ENCODE results near the gene GIMAP6. TPM values are rescaled to one million over a fixed set of nuclear protein-coding genes. Genes with fewer than 3 reads are reported as not detected.

The GIMAP6 gene
- total and polyA plus RNA-seq, 2 of the 4 experiments (the other 2 are of a cell fraction), result not detected

Other genes starting within 250 kb of the GIMAP6 start
- not detected in 2 replicates for gene GIMAP8, start 181.8 kb downstream of the GIMAP6 start, total RNA-seq (2012; rRNA removed)
- not detected in 2 replicates for gene GIMAP8, start 181.8 kb downstream of the GIMAP6 start, polyA plus RNA-seq (2012; rRNA removed)
- not detected in 2 replicates for gene GIMAP7, start 117.5 kb downstream of the GIMAP6 start, total RNA-seq (2012; rRNA removed)
- not detected in 2 replicates for gene GIMAP7, start 117.5 kb downstream of the GIMAP6 start, polyA plus RNA-seq (2012; rRNA removed)
- gene GIMAP4, start 65.0 kb downstream of the GIMAP6 start, total RNA-seq (2012; rRNA removed), result not detected in 2 replicates
- not detected in 2 replicates for gene GIMAP4, start 65.0 kb downstream of the GIMAP6 start, polyA plus RNA-seq (2012; rRNA removed)
- gene GIMAP2, start 53.3 kb upstream of the GIMAP6 start, total RNA-seq (2012; rRNA removed), result under 0.01 TPM in 1 of 2 replicates, not detected in the other
- gene GIMAP2, start 53.3 kb upstream of the GIMAP6 start, polyA plus RNA-seq (2012; rRNA removed), result not detected in 2 replicates
- not detected in 2 replicates for gene GIMAP1, start 84.2 kb upstream of the GIMAP6 start, total RNA-seq (2012; rRNA removed)
- not detected in 2 replicates for gene GIMAP1, start 84.2 kb upstream of the GIMAP6 start, polyA plus RNA-seq (2012; rRNA removed)
- not detected in 2 replicates for gene GIMAP5, start 105.0 kb upstream of the GIMAP6 start, total RNA-seq (2012; rRNA removed)
- not detected in 2 replicates for gene GIMAP5, start 105.0 kb upstream of the GIMAP6 start, polyA plus RNA-seq (2012; rRNA removed)
- not detected in 2 replicates for gene TMEM176B, start 168.0 kb upstream of the GIMAP6 start, total RNA-seq (2012; rRNA removed)
- gene TMEM176B, start 168.0 kb upstream of the GIMAP6 start, polyA plus RNA-seq (2012; rRNA removed), result not detected in 2 replicates
- not detected in 2 replicates for gene TMEM176A, start 168.4 kb upstream of the GIMAP6 start, total RNA-seq (2012; rRNA removed)
- not detected in 2 replicates for gene TMEM176A, start 168.4 kb upstream of the GIMAP6 start, polyA plus RNA-seq (2012; rRNA removed)
- gene AOC1, start 220.1 kb upstream of the GIMAP6 start, total RNA-seq (2012; rRNA removed), result not detected in 2 replicates
- gene AOC1, start 220.1 kb upstream of the GIMAP6 start, polyA plus RNA-seq (2012; rRNA removed), result not detected in 2 replicates